ENCODE measurements around the gene MYO9B. TPM values are rescaled to one million over a fixed set of nuclear protein-coding genes. Genes with fewer than 3 reads are reported as not detected.

MYO9B gene
- total and polyA plus RNA-seq, 9 of the 15 experiments (the other 6 are each of a cell fraction or from before 2014, with no cell fraction given) = 2.4 to 77.6 (median 23.0) TPM

DNA sequence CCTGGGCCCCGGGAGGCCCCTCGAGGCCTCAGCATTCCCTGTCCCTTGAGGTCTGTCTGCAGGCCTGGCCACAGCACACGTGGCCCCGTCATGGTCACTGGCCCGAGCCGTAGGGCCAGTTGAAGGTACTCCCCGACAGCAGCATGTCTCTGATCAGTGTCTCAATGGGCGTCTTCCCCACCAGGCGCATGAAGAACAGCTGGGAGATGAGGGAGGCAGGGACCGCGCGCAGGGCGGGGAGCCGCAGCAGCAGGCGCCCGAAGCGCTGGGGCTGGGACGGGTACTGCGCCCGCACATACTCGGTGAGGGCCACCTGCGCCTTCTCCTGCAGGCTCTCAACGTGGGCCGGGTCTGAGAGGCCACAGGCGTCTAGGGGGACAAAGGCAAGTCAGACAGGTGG lies 156.7 kb downstream of the MYO9B start:
- Histone ChIP-seq H3K27ac (ENCODE audit: extremely low read depth, low read depth, low read length) (no peak overlapping the region), H3K27me3 (ENCODE audit: control insufficient read depth in 2 of 2, insufficient read depth in 2 of 2, low read length in 2 of 2) (no peaks in the 10 kb centered on the region), H3K9me1 (ENCODE audit: control insufficient read depth, insufficient read depth, low read length) (no peaks in the 10 kb centered on the region), H3K9ac (ENCODE audit: insufficient read depth in 1 of 2, low read depth in 2 of 2, low read length in 2 of 2) (peak overlapping the region in 1 of 2 experiments; percentile 55; a peak in 1 of 4 replicates), H3K4me3 (no peak overlapping the region), H3K79me2 (ENCODE audit: control insufficient read depth, insufficient read depth, low read length) (peaks cover 62% of the 10 kb centered on the region), H3K9me3 (replicated peaks; ENCODE audit: control insufficient read depth, insufficient read depth, low read depth, low read length) (no peaks in the 10 kb centered on the region), H3K4me1 (replicated peaks in 1 of 2; ENCODE audit: control insufficient read depth in 2 of 2, insufficient read depth in 2 of 2, low read length in 2 of 2) (peaks cover 24 to 48% of the 10 kb centered on the region in 2 experiments), H3K4me2 (ENCODE audit: insufficient read depth, low read length) (no peak overlapping the region), H4K20me1 (replicated peaks; ENCODE audit: control insufficient read depth, insufficient read depth, low read length) (0 out of 2 replicates have a peak, but pooled peaks cover 10% of the 10 kb centered on the region), H2AFZ (ENCODE audit: low read depth, low read length) (no peak overlapping the region), H3K36me3 (ENCODE audit: control insufficient read depth, insufficient read depth, low read length) (peaks cover 68% of the 10 kb centered on the region; the same call in 2 of the 3 replicates)
- ATAC-seq (no peak), FAIRE-seq (no peak), DNase-seq (ENCODE audit: extremely low read depth in 1 of 4, low spot score in 3 of 4) (peak in 1 of 4 experiments; percentile 9)
- no peak for TF ChIP-seq FOXA3 (CRISPR knock-in tag; conservative IDR thresholded peaks at IDR 0.05 in 1 of 2, IDR thresholded peaks at IDR 0.05 in 1 of 2)
- TF ChIP-seq, protein P1, sequence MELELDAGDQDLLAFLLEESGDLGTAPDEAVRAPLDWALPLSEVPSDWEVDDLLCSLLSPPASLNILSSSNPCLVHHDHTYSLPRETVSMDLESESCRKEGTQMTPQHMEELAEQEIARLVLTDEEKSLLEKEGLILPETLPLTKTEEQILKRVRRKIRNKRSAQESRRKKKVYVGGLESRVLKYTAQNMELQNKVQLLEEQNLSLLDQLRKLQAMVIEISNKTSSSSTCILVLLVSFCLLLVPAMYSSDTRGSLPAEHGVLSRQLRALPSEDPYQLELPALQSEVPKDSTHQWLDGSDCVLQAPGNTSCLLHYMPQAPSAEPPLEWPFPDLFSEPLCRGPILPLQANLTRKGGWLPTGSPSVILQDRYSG (tag; conservative IDR thresholded peaks at IDR 0.05; ENCODE audit: low read depth) = no peak
- TF ChIP-seq SIN3A (IDR thresholded peaks at IDR 0.05; ENCODE audit: borderline replicate concordance in 2 of 2, control insufficient read depth in 1 of 2, low read depth in 2 of 2, low read length in 2 of 2) = no peak
- no peak for TF ChIP-seq NCOR1 (IDR thresholded peaks at IDR 0.05)
- peak; percentile 64 for TF ChIP-seq RBFOX2 (IDR thresholded peaks at IDR 0.05; ENCODE audit: low read depth, low read length)
- TF ChIP-seq KDM4B (IDR thresholded peaks at IDR 0.05; ENCODE audit: borderline replicate concordance in 2 of 2, low read depth in 1 of 2) = no peak
- TF ChIP-seq ZNF398 (CRISPR knock-in tag; IDR thresholded peaks at IDR 0.05) = no peak
- TF ChIP-seq, protein P2, sequence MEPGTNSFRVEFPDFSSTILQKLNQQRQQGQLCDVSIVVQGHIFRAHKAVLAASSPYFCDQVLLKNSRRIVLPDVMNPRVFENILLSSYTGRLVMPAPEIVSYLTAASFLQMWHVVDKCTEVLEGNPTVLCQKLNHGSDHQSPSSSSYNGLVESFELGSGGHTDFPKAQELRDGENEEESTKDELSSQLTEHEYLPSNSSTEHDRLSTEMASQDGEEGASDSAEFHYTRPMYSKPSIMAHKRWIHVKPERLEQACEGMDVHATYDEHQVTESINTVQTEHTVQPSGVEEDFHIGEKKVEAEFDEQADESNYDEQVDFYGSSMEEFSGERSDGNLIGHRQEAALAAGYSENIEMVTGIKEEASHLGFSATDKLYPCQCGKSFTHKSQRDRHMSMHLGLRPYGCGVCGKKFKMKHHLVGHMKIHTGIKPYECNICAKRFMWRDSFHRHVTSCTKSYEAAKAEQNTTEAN (CRISPR knock-in tag; IDR thresholded peaks at IDR 0.05) = no peak
- TF ChIP-seq STAT5B (CRISPR knock-in tag; IDR thresholded peaks at IDR 0.05) = no peak
- peak; percentile 64 for TF ChIP-seq POLR2G (IDR thresholded peaks at IDR 0.05; ENCODE audit: low read depth, low read length)
- no peak for TF ChIP-seq MCM7 (IDR thresholded peaks at IDR 0.05)
- in situ Hi-C loops (cut with MboI) (no loop called here), intact Hi-C loops (cut with micrococcal nuclease) (no loop called here)
- ChIA-PET POLR2A (interaction anchor here (0.8 to 1.2 kb wide), 3 partner anchors 11 to 17 kb away, joined by 3 read pairs; partner anchors contain the start of gene USE1), CTCF (ENCODE audit: low intra/inter-chr PET ratio) (no interaction called here)
- 90% methylated on average over 20 of the region's 25 CpGs for WGBS (ENCODE audit: insufficient coverage, low coverage, missing lambda C conversion rate)
- no TSS peak for BruUV-seq (replicated peaks)
